ENCODE results near the gene CFD. TPM values are rescaled to one million over a fixed set of nuclear protein-coding genes. Genes with fewer than 3 reads are reported as not detected.

CFD gene
- total RNA-seq, 1 experiment from 2014 or later, result 1.7 TPM

DNA sequence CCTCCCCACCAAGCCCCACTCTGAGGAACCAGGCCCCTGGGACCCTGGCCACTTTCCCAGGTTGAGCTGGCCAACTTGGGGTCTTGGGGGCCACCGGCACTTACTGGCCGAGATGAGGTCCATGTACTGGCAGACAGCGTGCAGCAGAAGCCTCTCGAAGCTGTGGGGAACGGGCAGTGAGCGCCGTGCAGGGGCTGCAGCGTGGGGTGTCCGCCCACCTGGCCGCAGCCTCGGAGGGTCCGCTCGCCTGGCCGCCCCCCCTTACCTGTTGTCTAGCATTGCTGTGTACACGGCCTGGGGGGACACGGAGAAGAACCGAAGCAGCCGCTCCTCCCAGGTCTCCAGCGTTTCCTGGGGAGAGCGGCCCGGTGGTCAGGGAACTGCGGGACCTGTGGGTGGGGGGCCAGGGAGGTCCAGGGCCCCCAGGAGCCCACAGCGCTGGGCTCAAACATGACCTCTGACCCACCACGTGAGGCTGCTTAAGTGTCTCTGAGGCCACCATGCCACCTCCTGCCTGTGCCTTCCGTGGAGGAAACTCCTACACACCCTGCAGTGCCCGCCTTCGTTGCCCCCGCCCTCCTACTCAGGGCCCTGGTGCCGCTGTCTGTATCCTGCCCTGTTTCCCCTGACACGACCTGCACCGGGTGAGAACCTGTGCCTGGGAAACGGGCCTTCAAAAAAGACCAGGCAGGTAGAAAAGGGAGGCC lies 40.0 kb downstream of the CFD start:
- H3K4me1 Mint-ChIP-seq, result peaks cover 2% of the 10 kb centered on the region; the same call in 1 of the 2 replicates
- ATAC-seq (no peak), DNase-seq (ENCODE audit: low spot score) (no peak)
- H3K4me3 Mint-ChIP-seq, result no peak overlapping the region
- no peak overlapping the region for H3K27ac Mint-ChIP-seq
- 0 out of 2 replicates have a peak, but pooled peaks cover 6% of the 10 kb centered on the region for H3K36me3 Mint-ChIP-seq
- no peaks in the 10 kb centered on the region for H3K27me3 Mint-ChIP-seq (ENCODE audit: low read depth)
- POLR2A ChIA-PET, result no interaction called here
- no peak for TF ChIP-seq CREM (CRISPR knock-in tag; IDR thresholded peaks at IDR 0.05)
- TF ChIP-seq ZNF121 (CRISPR knock-in tag; IDR thresholded peaks at IDR 0.05), result no peak
- no peak for TF ChIP-seq ZNF219 (CRISPR knock-in tag; IDR thresholded peaks at IDR 0.05; ENCODE audit: borderline replicate concordance)
- TF ChIP-seq ZNF671 (CRISPR knock-in tag; IDR thresholded peaks at IDR 0.05), result no peak
- CTCF ChIA-PET, result no interaction called here
- H3K9me3 Mint-ChIP-seq, result no peaks in the 10 kb centered on the region

- Mint-ChIP-seq H3K9me3 (no peaks in the 10 kb centered on the region), H3K4me1 (peaks cover 2% of the 10 kb centered on the region; the same call in 1 of the 2 replicates), H3K36me3 (0 out of 2 replicates have a peak, but pooled peaks cover 6% of the 10 kb centered on the region), H3K4me3 (no peak overlapping the region), H3K27me3 (ENCODE audit: low read depth) (no peaks in the 10 kb centered on the region), H3K27ac (no peak overlapping the region)
- CTCF ChIA-PET, result no interaction called here
- peak; percentile 8; the same call in 1 of the 2 replicates for ATAC-seq
- no peak for DNase-seq (ENCODE audit: low spot score)
- 0 out of 2 replicates have a peak, but pooled peaks have one; percentile 37 for TF ChIP-seq FOXP1 (CRISPR knock-in tag; IDR thresholded peaks at IDR 0.05; ENCODE audit: borderline replicate concordance)
- TF ChIP-seq CTCF (IDR thresholded peaks at IDR 0.05), result no peak
- POLR2A ChIA-PET, result no interaction called here
These were observed 40.5 kb downstream of the CFD start for GRCh38 chr19:900043-900301.

DNA sequence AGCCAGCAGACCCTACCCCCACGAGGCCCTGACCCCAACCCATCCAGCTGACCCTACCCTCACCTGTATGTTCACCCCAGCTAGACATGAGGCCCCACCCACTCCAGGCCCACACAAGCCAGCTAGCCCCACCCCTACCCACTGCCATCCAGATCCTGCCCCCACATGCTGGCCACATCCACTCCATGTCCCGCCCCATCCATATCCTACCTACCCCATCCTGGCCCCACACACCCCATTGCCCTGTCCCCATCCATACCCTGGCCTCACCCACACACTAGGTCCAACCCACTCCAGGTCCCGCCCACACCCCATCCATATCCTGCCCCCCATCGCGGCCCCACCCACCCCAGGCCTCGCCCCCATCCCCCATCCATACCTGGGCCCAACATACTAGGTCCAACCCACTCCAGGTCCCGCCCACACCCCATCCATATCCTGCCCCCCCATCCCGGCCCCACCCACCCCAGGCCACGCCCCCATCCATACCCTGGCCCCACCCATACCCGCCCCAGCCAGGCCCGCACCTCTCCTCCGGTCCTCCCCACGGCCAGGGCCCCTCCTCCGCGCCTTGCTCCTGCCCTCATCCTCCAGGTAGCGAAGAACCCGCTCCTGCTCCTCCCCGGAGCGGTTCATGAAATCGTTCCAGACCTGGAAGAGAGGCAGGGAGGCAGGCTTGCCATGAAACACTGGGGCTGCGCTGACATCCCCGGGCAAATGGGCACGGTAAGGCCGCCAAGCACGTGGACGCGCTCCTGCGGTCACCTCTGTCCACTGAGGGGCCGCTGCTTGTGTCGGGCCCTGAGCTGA lies 41.0 kb downstream of the CFD start:
- TF ChIP-seq CBFB (CRISPR knock-in tag; IDR thresholded peaks at IDR 0.05; ENCODE audit: low read depth) (no peak), ZNF263 (CRISPR knock-in tag; IDR thresholded peaks at IDR 0.05; ENCODE audit: low read depth) (peak; percentile 92)
- CTCF ChIA-PET, result no interaction called here
- ATAC-seq (peak; percentile 79), DNase-seq (ENCODE audit: low spot score) (peak; percentile 73)
- H3K9me3 Mint-ChIP-seq, result no peaks in the 10 kb centered on the region
- H3K27ac Mint-ChIP-seq, result no peak overlapping the region
- no peaks in the 10 kb centered on the region for H3K27me3 Mint-ChIP-seq (ENCODE audit: low read depth)
- POLR2A ChIA-PET, result no interaction called here
- 0 out of 2 replicates have a peak, but pooled peaks cover 6% of the 10 kb centered on the region for H3K36me3 Mint-ChIP-seq
- peaks cover 2% of the 10 kb centered on the region; the same call in 1 of the 2 replicates for H3K4me1 Mint-ChIP-seq
- H3K4me3 Mint-ChIP-seq, result no peak overlapping the region

DNA sequence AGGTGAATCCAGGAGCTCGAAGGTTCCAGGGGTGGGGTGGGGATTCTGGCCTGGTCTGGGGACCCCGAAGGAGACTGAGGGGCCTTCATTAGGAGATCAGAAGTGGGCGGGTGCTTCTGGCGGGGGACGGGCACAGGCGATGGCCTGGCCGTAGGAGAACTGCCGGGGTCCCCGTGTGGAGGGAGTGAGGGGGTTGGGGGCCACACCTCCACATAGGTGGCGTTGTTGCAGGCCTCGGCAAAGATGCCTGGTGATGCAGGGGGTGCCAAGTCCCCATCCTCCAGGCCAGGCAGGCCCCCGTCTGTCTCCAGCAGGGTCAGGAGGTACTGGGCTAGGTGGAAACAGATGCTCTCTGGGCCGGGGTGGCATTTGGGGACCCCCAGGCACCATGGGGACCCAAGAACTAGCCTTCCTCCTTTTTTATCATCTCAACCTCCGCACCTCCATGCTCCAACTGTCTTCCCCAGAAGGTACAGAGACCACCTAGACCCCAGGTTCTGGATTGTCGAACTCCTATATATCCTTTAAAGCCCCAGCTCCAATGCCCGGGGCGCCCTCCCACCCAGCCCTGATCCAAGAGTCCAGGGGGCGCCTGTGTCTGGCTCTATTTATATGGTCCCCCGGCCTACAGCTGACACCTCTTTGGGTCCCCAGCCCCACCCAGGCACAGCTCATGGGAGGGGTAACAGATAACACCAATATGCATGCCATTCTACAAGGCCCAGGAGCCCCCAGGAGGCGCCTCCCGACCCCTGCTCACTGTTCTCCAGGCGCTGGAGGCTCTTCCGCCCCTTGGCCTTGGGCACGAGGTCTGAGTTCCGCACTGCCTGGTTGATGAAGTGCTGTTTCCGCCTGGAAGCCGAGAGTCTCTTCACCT lies 42.0 kb downstream of the CFD start:
- DNase-seq (ENCODE audit: low spot score), result no peak
- Mint-ChIP-seq H3K4me1 (peaks cover 2% of the 10 kb centered on the region; the same call in 1 of the 2 replicates), H3K9me3 (no peaks in the 10 kb centered on the region), H3K27ac (no peak overlapping the region), H3K27me3 (ENCODE audit: low read depth) (no peaks in the 10 kb centered on the region), H3K4me3 (no peak overlapping the region), H3K36me3 (0 out of 2 replicates have a peak, but pooled peaks cover 6% of the 10 kb centered on the region)
- TF ChIP-seq ZNF281 (CRISPR knock-in tag; IDR thresholded peaks at IDR 0.05) (no peak), SMAD3 (CRISPR knock-in tag; IDR thresholded peaks at IDR 0.05; ENCODE audit: borderline replicate concordance) (no peak), USF1 (CRISPR knock-in tag; IDR thresholded peaks at IDR 0.05) (no peak), ATF1 (CRISPR knock-in tag; IDR thresholded peaks at IDR 0.05) (no peak), EMX1 (CRISPR knock-in tag; IDR thresholded peaks at IDR 0.05) (no peak), IRF2 (CRISPR knock-in tag; IDR thresholded peaks at IDR 0.05; ENCODE audit: borderline replicate concordance, low read depth) (no peak), JUN (CRISPR knock-in tag; IDR thresholded peaks at IDR 0.05) (no peak), NFE2L1 (CRISPR knock-in tag; IDR thresholded peaks at IDR 0.05) (no peak), ZNF416 (CRISPR knock-in tag; IDR thresholded peaks at IDR 0.05) (no peak)
- ChIA-PET POLR2A (no interaction called here), CTCF (interaction anchor here (1.1 kb wide), 1 partner anchor 18 kb away, joined by 3 read pairs; no protein-coding TSS in a partner anchor)
- ATAC-seq, result no peak

Measured in WTC11 (cell line).